GM12875 (cell line): ENCODE measurements around the gene UBA5.

Source experiments
- H3K4me3 ChIP-seq: one replicate; pipeline ENCODE4 v1.5.1; 2011; ENCODE audit warnings: low read depth, low read length, control low read depth
- TF ChIP-seq, protein P1 (sequence below): IDR thresholded peaks from 2 replicates; pipeline ENCODE4 v1.5.1; 2011; ENCODE audit warnings: low read depth, mild to moderate bottlenecking, control low read depth, inconsistent platforms, low read length, moderate library complexity, borderline replicate concordance; ENCODE audit not compliant: insufficient read depth

UBA5 gene

DNA sequence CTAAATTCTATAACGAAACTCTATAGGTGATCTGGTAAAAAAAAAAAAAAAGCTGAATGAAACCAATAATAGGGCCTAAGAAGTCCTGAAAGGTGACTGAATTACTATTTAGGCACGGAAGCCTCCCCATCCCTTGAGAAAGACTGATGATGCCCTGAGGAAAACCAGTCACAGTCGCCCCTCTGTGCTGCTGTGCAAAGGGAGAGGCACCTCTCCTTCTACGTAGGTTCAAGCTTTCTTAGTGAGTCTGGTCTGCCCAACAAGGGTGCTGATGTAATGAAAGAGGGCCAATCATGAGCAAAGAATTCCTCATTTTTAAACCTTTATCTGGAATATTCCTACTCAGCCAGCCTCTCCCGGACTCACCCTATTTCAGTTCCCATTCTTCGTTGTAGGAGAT, 50.2 kb downstream of the UBA5 start:
- H3K4me3 ChIP-seq: no peak overlapping the region
- TF ChIP-seq, protein P1, sequence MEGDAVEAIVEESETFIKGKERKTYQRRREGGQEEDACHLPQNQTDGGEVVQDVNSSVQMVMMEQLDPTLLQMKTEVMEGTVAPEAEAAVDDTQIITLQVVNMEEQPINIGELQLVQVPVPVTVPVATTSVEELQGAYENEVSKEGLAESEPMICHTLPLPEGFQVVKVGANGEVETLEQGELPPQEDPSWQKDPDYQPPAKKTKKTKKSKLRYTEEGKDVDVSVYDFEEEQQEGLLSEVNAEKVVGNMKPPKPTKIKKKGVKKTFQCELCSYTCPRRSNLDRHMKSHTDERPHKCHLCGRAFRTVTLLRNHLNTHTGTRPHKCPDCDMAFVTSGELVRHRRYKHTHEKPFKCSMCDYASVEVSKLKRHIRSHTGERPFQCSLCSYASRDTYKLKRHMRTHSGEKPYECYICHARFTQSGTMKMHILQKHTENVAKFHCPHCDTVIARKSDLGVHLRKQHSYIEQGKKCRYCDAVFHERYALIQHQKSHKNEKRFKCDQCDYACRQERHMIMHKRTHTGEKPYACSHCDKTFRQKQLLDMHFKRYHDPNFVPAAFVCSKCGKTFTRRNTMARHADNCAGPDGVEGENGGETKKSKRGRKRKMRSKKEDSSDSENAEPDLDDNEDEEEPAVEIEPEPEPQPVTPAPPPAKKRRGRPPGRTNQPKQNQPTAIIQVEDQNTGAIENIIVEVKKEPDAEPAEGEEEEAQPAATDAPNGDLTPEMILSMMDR: no peak

DNA sequence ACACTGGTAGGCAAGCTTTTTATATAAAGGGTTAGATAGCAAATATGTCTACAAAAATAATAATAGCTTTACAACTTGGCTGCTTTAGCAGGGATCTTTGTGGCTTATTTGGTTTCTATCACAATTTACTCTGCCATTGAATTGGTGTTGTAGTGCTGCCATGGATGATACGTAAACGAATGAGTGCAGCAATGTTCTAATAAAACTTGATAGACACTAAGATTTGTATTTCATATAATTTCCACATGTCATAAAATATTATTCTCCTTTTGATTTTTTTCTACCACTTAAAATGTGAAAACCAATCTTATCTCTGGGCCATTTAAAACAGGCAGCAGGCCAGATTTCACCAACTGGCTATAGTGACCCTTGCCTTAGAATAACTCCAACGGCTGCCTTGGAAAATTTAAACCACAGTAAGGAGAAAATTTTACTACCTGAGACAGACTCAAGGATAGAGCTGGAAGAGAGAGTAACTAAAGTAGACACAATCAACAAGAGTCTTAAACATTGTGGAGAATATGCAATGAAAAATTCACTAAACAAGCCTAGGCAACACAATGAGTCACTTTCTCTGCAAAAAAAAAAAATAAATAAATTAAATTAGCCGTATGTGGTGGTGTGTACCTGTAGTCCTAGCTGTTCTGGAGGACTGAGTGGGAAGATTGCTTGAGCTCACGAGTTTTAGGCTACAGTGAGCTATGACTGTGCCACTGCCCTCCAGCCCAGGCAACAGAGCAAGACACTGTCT, 54.0 kb downstream of the UBA5 start:
- TF ChIP-seq, protein P1: no peak
- no peak overlapping the region for H3K4me3 ChIP-seq

DNA sequence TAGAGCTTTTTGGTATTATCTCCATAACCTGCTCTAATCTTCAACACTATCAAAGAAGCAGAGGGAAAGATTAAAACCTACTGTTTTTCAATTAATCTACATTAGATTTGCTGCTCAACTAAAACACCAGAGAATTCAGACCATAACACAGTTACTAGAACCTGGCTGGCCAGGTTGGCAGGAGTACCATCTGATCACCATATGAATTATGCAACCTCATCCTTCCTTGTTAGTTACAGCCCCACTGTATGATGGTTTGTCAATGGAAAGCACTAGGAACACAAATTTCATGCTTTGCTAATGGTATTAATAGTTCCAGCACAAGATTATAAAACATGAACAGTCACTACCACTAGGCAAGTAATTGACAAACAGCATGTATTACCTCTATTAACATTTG, 56.2 kb downstream of the UBA5 start:
- no peak overlapping the region for H3K4me3 ChIP-seq
- TF ChIP-seq, protein P1: no peak

DNA sequence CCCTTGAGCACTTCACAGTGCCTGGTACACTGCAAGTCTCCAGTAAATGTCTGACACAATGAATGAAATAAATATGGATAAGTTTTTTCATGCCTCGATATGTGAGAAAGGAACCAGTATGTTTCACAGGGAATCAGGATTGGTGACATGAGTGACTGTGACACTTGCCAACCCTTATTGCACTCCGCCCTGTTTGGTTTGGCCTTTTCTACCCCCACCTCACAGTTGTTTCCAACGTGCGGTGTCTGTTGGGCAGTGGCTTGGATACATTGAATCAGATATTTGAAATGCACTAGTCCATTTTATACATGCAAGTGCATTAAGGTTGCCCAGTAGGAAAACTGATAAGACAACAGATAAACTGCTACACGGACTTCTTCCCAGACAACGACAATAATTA, 60.1 kb downstream of the UBA5 start:
- TF ChIP-seq, protein P1: no peak
- H3K4me3 ChIP-seq: no peak overlapping the region

DNA sequence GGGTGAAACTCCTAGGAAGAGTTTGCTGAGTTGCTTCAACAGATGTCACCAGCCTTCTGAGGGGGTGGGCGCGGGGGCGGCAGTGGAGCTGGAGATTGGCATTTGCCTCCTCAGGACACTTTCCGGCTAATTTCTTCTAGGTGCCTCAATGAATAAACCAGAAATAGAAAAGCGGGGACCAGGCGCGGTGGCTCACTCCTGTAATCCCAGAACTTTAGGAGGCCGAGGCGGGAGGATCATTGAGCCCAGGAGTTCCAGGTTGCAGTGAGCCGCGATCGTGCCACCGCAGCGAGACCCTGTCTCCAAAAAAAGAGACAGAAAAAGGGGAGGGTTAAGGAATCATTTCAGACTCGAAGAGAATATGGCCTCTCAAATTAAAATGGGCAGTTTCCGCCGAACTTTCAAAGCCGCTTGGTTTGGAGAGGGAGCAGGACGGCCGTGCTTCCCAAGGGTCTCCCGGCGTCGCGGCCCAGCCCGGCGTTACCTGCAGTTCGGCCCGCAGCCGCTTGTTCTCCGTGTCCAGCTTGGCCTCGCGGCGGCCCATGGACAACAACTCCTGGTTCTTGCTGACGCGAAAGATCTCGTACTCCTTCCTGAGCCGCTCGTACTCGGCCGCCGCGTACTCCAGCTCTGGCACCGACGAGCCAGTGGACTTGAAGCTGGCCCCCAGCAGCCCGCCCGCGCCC, 61.5 kb downstream of the UBA5 start:
- H3K4me3 ChIP-seq: peak overlapping the region; percentile 73
- TF ChIP-seq, protein P1: no peak

DNA sequence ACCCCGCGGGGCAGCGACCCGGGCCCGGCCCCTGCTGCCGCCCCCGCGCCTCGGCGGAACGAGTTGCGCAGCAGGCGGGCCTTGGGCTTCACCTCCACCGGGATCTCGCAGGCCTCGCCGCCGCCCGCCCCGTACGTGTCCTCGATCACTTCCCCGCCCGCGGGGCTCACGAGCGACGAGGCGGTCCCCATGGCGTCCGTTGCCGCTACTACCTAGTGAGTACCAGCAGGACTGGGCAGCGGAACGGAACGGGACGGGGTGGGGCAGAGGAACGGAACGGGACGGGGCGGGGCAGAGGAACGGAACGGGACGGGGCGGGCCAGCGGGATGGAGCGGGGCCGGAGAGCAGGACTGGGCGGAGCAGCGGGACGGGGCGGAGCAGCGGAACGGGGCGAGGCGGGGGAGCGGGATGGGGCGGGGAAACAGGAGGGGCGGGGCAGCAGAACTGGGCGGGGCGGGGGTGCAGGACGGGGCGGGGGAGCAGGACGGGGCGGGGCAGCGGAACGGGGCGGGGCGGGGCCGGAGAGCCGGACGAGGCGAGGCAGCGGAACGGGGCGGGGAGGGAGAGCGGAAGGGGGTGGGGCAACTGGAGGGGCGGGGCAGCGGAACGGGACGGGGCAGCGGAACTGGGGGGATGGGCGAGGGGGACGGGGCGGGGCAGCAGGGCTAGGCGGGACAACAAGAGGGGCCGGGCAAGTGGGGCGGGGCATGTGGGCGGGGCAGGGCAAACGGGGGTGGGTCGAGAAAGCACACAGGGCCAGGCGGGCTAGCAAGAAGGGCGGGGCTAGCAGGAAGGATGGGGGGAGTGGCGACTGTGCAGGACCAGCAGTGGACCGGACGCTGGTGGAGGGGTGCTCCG, 62.3 kb downstream of the UBA5 start, which contains the start of gene NPHP3:
Gene NPHP3 (minus strand): TSS at position 245 of the 859 bp plus-strand sequence. CDS start 54 bp downstream, at position 191.
- peak within 1 kb of the TSS; percentile 87 for H3K4me3 ChIP-seq

More for the DNA sequence above, 62.3 kb downstream of the UBA5 start, which contains the start of gene NPHP3:
- TF ChIP-seq, protein P1: no peak
